ENCODE results near the gene RAB18.

GRCh38 chr10:27537166-27537565, 33.1 kb downstream of the RAB18 start:
- TF ChIP-seq CTCF (IDR thresholded peaks at IDR 0.05) (no peak), ZFX (IDR thresholded peaks at IDR 0.05; ENCODE audit: borderline replicate concordance) (no peak)

Measured in 22Rv1 (cell line).